ENCODE data around the gene NUDCD3. TPM values are rescaled to one million over a fixed set of nuclear protein-coding genes. Genes with fewer than 3 reads are reported as not detected.

NUDCD3 gene
- total and polyA plus RNA-seq, 4 donors: 24.8 to 91.0 (median 52.4) TPM

DNA sequence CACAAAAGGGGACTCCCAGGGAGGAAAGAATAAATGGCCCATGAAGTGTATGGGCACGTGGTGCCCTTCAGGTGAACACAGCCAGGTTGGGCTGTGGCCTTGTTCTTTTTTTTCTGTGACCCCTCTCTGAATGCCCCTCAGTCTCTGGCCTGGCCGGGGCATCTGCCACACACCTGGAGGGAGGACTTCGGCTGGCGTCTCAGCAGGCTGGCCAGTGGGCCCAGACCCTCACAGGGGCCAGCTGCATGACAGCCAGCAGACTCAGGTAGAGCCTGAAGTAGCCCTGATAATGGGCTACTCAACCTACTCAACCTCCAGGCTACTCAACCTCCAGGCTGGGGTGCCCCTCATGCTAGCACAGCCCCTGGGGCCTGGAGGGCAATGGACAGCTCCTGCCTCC is 155.3 kb downstream of the NUDCD3 start:
- Histone ChIP-seq H3K27me3 (ENCODE audit: control insufficient read depth in 3 of 3, insufficient read depth in 3 of 3, low read length in 2 of 3) (no peaks in the 10 kb centered on the region), H3K36me3 (ENCODE audit: control insufficient read depth in 4 of 4, insufficient read depth in 4 of 4, low read length in 4 of 4) (no peaks in the 10 kb centered on the region), H3K4me3 (no peak overlapping the region), H3K4me1 (ENCODE audit: control insufficient read depth in 5 of 5, insufficient read depth in 5 of 5, low read length in 5 of 5) (peaks cover 0 to 6% (median 0%) of the 10 kb centered on the region in 5 donors), H3K27ac (ENCODE audit: low read depth in 1 of 2, low read length in 1 of 2) (no peak overlapping the region), H3K9me3 (ENCODE audit: control insufficient read depth in 4 of 4, insufficient read depth in 3 of 4, low read length in 3 of 4) (peaks cover 0 to 5% (median 0%) of the 10 kb centered on the region in 4 donors), H3K9ac (ENCODE audit: insufficient read depth in 1 of 2, low read length in 2 of 2) (no peak overlapping the region)
- 90 to 95% methylated on average over 4 of the region's 4 CpGs for WGBS, 2 donors
- DNase-seq (no peak), ATAC-seq (ENCODE audit: insufficient read depth, low FRiP score) (no peak)
- TF ChIP-seq, protein P1, sequence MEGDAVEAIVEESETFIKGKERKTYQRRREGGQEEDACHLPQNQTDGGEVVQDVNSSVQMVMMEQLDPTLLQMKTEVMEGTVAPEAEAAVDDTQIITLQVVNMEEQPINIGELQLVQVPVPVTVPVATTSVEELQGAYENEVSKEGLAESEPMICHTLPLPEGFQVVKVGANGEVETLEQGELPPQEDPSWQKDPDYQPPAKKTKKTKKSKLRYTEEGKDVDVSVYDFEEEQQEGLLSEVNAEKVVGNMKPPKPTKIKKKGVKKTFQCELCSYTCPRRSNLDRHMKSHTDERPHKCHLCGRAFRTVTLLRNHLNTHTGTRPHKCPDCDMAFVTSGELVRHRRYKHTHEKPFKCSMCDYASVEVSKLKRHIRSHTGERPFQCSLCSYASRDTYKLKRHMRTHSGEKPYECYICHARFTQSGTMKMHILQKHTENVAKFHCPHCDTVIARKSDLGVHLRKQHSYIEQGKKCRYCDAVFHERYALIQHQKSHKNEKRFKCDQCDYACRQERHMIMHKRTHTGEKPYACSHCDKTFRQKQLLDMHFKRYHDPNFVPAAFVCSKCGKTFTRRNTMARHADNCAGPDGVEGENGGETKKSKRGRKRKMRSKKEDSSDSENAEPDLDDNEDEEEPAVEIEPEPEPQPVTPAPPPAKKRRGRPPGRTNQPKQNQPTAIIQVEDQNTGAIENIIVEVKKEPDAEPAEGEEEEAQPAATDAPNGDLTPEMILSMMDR (IDR thresholded peaks at IDR 0.05; ENCODE audit: control extremely low read depth, extremely low read depth): no peak

DNA sequence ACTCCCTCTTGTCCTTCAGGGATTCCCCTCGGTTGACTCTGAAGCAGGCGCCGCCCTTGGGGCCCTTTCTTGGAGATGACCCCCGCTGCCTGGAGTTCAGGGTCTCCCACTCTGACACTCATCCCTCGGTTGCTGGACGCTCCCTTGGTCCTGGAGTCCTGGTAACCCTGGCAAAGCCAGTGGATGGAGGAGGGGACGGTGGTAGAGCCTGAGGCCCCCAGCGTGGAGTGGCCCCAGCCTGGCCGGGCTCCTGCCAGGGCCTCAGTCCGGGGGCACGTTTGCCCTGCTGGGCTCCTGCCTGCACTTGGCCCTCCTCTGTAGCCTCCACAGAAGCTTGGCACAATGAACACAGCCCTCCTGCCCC is 155.7 kb downstream of the NUDCD3 start:
- Histone ChIP-seq H3K9ac (ENCODE audit: insufficient read depth in 1 of 2, low read length in 2 of 2) (no peak overlapping the region), H3K27ac (ENCODE audit: low read depth in 1 of 2, low read length in 1 of 2) (no peak overlapping the region), H3K9me3 (ENCODE audit: control insufficient read depth in 4 of 4, insufficient read depth in 3 of 4, low read length in 3 of 4) (peaks cover 0 to 5% (median 0%) of the 10 kb centered on the region in 4 donors), H3K4me3 (no peak overlapping the region), H3K27me3 (ENCODE audit: control insufficient read depth in 3 of 3, insufficient read depth in 3 of 3, low read length in 2 of 3) (no peaks in the 10 kb centered on the region), H3K4me1 (ENCODE audit: control insufficient read depth in 5 of 5, insufficient read depth in 5 of 5, low read length in 5 of 5) (peaks cover 0 to 6% (median 0%) of the 10 kb centered on the region in 5 donors), H3K36me3 (ENCODE audit: control insufficient read depth in 4 of 4, insufficient read depth in 4 of 4, low read length in 4 of 4) (no peaks in the 10 kb centered on the region)
- TF ChIP-seq, protein P1 (IDR thresholded peaks at IDR 0.05; ENCODE audit: control extremely low read depth, extremely low read depth): no peak
- DNase-seq: no peak
- ATAC-seq (ENCODE audit: insufficient read depth, low FRiP score): no peak
- WGBS, 2 donors: 92 to 93% methylated on average over 11 of the region's 11 CpGs

GRCh38 chr7:44333911-44334733 is 156.3 kb downstream of the NUDCD3 start:
- TF ChIP-seq, protein P1 (IDR thresholded peaks at IDR 0.05; ENCODE audit: control extremely low read depth, extremely low read depth): no peak
- DNase-seq: peak in 2 of 3 donors; percentile 28 to 36
- Histone ChIP-seq H3K4me1 (ENCODE audit: control insufficient read depth in 5 of 5, insufficient read depth in 5 of 5, low read length in 5 of 5) (peaks cover 0 to 6% (median 0%) of the 10 kb centered on the region in 5 donors), H3K27ac (ENCODE audit: low read depth in 1 of 2, low read length in 1 of 2) (peak overlapping the region in 1 of 2 donors; percentile 28), H3K9ac (ENCODE audit: insufficient read depth in 1 of 2, low read length in 2 of 2) (no peak overlapping the region), H3K4me3 (no peak overlapping the region), H3K9me3 (ENCODE audit: control insufficient read depth in 4 of 4, insufficient read depth in 3 of 4, low read length in 3 of 4) (peaks cover 0 to 3% (median 0%) of the 10 kb centered on the region in 4 donors), H3K36me3 (ENCODE audit: control insufficient read depth in 4 of 4, insufficient read depth in 4 of 4, low read length in 4 of 4) (no peaks in the 10 kb centered on the region), H3K27me3 (ENCODE audit: control insufficient read depth in 3 of 3, insufficient read depth in 3 of 3, low read length in 2 of 3) (no peaks in the 10 kb centered on the region)
- 76 to 83% methylated on average over 19 of the region's 19 CpGs for WGBS, 2 donors
- ATAC-seq (ENCODE audit: insufficient read depth, low FRiP score): no peak

Measured in lung (tissue), 12 donors.